HepG2 (cell line): ENCODE results near the gene SPRYD3. TPM values are rescaled to one million over a fixed set of nuclear protein-coding genes. Genes with fewer than 3 reads are reported as not detected.

Source experiments
- AHR ChIP-seq: IDR thresholded peaks from 2 replicates; pipeline ENCODE4 v1.6.1; 2018; ENCODE audit warnings: missing genetic modification reagents, missing compliant biosample characterization
- BHLHE40 ChIP-seq: IDR thresholded peaks from 2 replicates; pipeline ENCODE4 v1.6.1; 2011; ENCODE audit warnings: low read length, improper control_type of control experiment
- FLYWCH1 ChIP-seq: sonication (generic); formaldehyde crosslinking; IDR thresholded peaks from 2 replicates; pipeline ENCODE4 v1.8.1; 2023; ENCODE audit warnings: mild to moderate bottlenecking, missing genetic modification reagents
- FOXA3 ChIP-seq: IDR thresholded peaks from 2 replicates; pipeline ENCODE4 v1.6.1; 2016; ENCODE audit warnings: missing genetic modification reagents, missing compliant biosample characterization
- LCORL ChIP-seq, 2 experiments: fragments of 450-650 bp in 1 of 2; sonication (generic) in 1 of 2; formaldehyde crosslinking in 1 of 2; IDR thresholded peaks; 2 replicates each; pipeline versions ENCODE4 v1.5.0 to v1.6.1; 2017 to 2020; ENCODE audit warnings: antibody characterized with exemption in 1 of 2, missing genetic modification reagents in 1 of 2
- NR1H2 ChIP-seq: sonication (generic); formaldehyde crosslinking; IDR thresholded peaks from 2 replicates; pipeline ENCODE4 v1.8.1; 2022; ENCODE audit warnings: low read depth, missing genetic modification reagents, borderline replicate concordance
- ZBTB1 ChIP-seq: sonication (generic); formaldehyde crosslinking; IDR thresholded peaks from 2 replicates; pipeline ENCODE4 v1.4.0; 2020; ENCODE audit warnings: missing genetic modification reagents, borderline replicate concordance
- ZFAT ChIP-seq: sonication (generic); formaldehyde crosslinking; conservative IDR thresholded peaks from 2 replicates; pipeline ENCODE4 v1.8.1; 2023; ENCODE audit warnings: missing genetic modification reagents, inconsistent platforms
- ZMYM3 ChIP-seq: sonication (generic); formaldehyde crosslinking; IDR thresholded peaks from 2 replicates; pipeline ENCODE4 v1.5.1; 2020; ENCODE audit warnings: mild to moderate bottlenecking, missing genetic modification reagents
- ZNF337 ChIP-seq: sonication (generic); formaldehyde crosslinking; IDR thresholded peaks from 2 replicates; pipeline ENCODE4 v1.5.1; 2020; ENCODE audit warnings: missing genetic modification reagents, low read depth, mild to moderate bottlenecking, borderline replicate concordance
- ZNF652 ChIP-seq: IDR thresholded peaks from 2 replicates; pipeline ENCODE4 v1.6.1; 2016; ENCODE audit warnings: low read depth, borderline replicate concordance
- ZNF781 ChIP-seq: sonication (generic); formaldehyde crosslinking; IDR thresholded peaks from 2 replicates; pipeline ENCODE4 v1.5.1; 2020; ENCODE audit warnings: borderline replicate concordance, mild to moderate bottlenecking, missing genetic modification reagents; ENCODE audit errors: not compliant biosample characterization
- ZNF883 ChIP-seq: sonication (generic); formaldehyde crosslinking; IDR thresholded peaks from 2 replicates; pipeline ENCODE4 v1.5.1; 2020; ENCODE audit warnings: mild to moderate bottlenecking, missing genetic modification reagents; ENCODE audit errors: not compliant biosample characterization
- ZSCAN31 ChIP-seq: sonication (generic); formaldehyde crosslinking; IDR thresholded peaks from 2 replicates; pipeline ENCODE4 v1.5.0; 2020; ENCODE audit warnings: low read depth, mild to moderate bottlenecking, missing genetic modification reagents
- polyA plus RNA-seq, 8 experiments: library from polyadenylated mRNA; depleted of rRNA in 3 of 8; stranded (reverse) in 7 of 8; unstranded in 1 of 8; fragments of >200 nt; fragmentation: Illumina TruSeq in 4 of 8; extraction: Trizol in 4 of 8; gene quantifications; 2 replicates each; pipeline versions ENCODE4 v1.2.1 to v1.2.3, GENCODE V29; 2011 to 2016; ENCODE audit warnings: low read depth in 4 of 8, missing spikeins in 1 of 8, mixed read lengths in 1 of 8; ENCODE audit not compliant: insufficient read depth in 1 of 8
- total RNA-seq, 5 experiments: library from RNA; depleted of rRNA; stranded (reverse); fragments of >200 nt; fragmentation: Illumina TruSeq; extraction: Trizol; gene quantifications; 2 replicates each; pipeline ENCODE4 v1.2.3, GENCODE V29; 2016; ENCODE audit warnings: low read depth in 1 of 5
- TF ChIP-seq, protein P1 (sequence below): sonication (generic); formaldehyde crosslinking; IDR thresholded peaks from 2 replicates; pipeline ENCODE4 v1.5.1; 2020; ENCODE audit warnings: mild to moderate bottlenecking, missing genetic modification reagents, borderline replicate concordance
- TF ChIP-seq, protein P2 (sequence below): IDR thresholded peaks from 2 replicates; pipeline ENCODE4 v1.6.1; 2018; ENCODE audit warnings: missing genetic modification reagents
- TF ChIP-seq, protein P3 (sequence below): sonication (generic); formaldehyde crosslinking; IDR thresholded peaks from 2 replicates; pipeline ENCODE4 v1.8.0; 2022; ENCODE audit warnings: mild to moderate bottlenecking, missing genetic modification reagents
- TF ChIP-seq, protein P4 (sequence below): sonication (generic); formaldehyde crosslinking; IDR thresholded peaks from 2 replicates; pipeline ENCODE4 v1.9.0; 2022; ENCODE audit warnings: missing genetic modification reagents, mild to moderate bottlenecking, borderline replicate concordance

SPRYD3 gene
- total and polyA plus RNA-seq, 2 of the 13 experiments (the other 11 are each of a cell fraction or from before 2014, with no cell fraction given), result 9.0 to 9.2 TPM

DNA sequence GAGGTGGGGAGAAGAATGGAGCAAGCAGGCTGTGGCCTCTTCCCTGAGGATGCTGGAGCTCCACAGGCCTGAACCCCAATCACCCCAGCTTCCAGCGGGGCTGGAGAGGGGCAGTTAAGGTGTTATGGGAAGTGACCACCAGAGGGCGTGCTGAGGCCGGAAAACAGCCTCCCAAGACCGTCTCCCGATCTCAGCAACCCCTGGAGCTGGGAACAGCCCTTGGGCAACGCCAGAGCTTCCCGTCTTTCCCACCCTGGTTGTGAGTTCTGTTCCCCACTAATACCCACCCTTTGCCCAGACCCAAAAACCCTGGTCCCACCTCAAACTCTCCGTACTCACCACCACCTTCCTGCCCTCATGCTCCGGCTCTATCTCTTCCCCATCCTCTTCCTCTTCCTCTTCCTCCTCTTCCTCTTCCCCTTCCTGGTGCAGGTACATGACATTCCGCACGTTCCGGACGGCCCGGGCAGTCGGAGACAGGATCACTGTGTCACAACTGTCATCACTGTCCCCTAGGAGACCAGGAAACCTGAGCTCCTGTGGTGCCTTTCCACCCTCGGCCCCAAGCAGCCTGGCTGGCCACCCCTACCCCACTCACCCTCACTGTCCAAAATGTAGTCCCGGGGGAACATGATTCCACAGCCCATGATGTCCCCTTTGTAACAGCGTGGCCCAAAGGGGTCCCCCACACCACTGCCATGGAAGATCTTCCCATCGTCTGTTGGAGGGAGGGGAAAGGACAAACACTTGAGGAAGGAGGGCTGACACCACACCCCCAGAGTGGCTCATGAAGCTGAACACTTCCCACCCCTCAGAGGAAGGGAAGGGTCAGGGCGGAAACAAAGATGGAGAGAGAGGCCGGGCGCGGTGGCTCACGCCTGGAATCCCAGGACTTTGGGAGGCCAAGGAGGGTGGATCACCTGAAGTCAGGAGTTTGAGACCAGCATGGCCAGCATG is 12.9 kb downstream of the SPRYD3 start (continued):
- TF ChIP-seq ZNF883 (CRISPR knock-in tag) (peak; percentile 47), LCORL (IDR thresholded peaks at IDR 0.05) (no peak), LCORL (CRISPR knock-in tag; IDR thresholded peaks at IDR 0.05) (peak; percentile 60; the same call in 1 of the 2 replicates), FLYWCH1 (CRISPR knock-in tag) (no peak), NR1H2 (CRISPR knock-in tag) (no peak), ZBTB1 (no peak), FOXA3 (CRISPR knock-in tag) (no peak), AHR (CRISPR knock-in tag) (no peak), ZMYM3 (CRISPR knock-in tag) (no peak), ZFAT (CRISPR knock-in tag) (no peak), ZNF337 (CRISPR knock-in tag) (no peak), ZNF781 (CRISPR knock-in tag) (peak; percentile 43), ZSCAN31 (0 out of 2 replicates have a peak, but pooled peaks have one; percentile 28), ZNF652 (CRISPR knock-in tag) (no peak), BHLHE40 (no peak)
- TF ChIP-seq, protein P1, sequence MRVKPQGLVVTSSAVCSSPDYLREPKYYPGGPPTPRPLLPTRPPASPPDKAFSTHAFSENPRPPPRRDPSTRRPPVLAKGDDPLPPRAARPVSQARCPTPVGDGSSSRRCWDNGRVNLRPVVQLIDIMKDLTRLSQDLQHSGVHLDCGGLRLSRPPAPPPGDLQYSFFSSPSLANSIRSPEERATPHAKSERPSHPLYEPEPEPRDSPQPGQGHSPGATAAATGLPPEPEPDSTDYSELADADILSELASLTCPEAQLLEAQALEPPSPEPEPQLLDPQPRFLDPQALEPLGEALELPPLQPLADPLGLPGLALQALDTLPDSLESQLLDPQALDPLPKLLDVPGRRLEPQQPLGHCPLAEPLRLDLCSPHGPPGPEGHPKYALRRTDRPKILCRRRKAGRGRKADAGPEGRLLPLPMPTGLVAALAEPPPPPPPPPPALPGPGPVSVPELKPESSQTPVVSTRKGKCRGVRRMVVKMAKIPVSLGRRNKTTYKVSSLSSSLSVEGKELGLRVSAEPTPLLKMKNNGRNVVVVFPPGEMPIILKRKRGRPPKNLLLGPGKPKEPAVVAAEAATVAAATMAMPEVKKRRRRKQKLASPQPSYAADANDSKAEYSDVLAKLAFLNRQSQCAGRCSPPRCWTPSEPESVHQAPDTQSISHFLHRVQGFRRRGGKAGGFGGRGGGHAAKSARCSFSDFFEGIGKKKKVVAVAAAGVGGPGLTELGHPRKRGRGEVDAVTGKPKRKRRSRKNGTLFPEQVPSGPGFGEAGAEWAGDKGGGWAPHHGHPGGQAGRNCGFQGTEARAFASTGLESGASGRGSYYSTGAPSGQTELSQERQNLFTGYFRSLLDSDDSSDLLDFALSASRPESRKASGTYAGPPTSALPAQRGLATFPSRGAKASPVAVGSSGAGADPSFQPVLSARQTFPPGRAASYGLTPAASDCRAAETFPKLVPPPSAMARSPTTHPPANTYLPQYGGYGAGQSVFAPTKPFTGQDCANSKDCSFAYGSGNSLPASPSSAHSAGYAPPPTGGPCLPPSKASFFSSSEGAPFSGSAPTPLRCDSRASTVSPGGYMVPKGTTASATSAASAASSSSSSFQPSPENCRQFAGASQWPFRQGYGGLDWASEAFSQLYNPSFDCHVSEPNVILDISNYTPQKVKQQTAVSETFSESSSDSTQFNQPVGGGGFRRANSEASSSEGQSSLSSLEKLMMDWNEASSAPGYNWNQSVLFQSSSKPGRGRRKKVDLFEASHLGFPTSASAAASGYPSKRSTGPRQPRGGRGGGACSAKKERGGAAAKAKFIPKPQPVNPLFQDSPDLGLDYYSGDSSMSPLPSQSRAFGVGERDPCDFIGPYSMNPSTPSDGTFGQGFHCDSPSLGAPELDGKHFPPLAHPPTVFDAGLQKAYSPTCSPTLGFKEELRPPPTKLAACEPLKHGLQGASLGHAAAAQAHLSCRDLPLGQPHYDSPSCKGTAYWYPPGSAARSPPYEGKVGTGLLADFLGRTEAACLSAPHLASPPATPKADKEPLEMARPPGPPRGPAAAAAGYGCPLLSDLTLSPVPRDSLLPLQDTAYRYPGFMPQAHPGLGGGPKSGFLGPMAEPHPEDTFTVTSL, result no peak
- TF ChIP-seq, protein P2, sequence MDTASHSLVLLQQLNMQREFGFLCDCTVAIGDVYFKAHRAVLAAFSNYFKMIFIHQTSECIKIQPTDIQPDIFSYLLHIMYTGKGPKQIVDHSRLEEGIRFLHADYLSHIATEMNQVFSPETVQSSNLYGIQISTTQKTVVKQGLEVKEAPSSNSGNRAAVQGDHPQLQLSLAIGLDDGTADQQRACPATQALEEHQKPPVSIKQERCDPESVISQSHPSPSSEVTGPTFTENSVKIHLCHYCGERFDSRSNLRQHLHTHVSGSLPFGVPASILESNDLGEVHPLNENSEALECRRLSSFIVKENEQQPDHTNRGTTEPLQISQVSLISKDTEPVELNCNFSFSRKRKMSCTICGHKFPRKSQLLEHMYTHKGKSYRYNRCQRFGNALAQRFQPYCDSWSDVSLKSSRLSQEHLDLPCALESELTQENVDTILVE (CRISPR knock-in tag), result no peak
- TF ChIP-seq, protein P3, sequence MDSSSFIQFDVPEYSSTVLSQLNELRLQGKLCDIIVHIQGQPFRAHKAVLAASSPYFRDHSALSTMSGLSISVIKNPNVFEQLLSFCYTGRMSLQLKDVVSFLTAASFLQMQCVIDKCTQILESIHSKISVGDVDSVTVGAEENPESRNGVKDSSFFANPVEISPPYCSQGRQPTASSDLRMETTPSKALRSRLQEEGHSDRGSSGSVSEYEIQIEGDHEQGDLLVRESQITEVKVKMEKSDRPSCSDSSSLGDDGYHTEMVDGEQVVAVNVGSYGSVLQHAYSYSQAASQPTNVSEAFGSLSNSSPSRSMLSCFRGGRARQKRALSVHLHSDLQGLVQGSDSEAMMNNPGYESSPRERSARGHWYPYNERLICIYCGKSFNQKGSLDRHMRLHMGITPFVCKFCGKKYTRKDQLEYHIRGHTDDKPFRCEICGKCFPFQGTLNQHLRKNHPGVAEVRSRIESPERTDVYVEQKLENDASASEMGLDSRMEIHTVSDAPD (CRISPR knock-in tag), result no peak
- TF ChIP-seq, protein P4, sequence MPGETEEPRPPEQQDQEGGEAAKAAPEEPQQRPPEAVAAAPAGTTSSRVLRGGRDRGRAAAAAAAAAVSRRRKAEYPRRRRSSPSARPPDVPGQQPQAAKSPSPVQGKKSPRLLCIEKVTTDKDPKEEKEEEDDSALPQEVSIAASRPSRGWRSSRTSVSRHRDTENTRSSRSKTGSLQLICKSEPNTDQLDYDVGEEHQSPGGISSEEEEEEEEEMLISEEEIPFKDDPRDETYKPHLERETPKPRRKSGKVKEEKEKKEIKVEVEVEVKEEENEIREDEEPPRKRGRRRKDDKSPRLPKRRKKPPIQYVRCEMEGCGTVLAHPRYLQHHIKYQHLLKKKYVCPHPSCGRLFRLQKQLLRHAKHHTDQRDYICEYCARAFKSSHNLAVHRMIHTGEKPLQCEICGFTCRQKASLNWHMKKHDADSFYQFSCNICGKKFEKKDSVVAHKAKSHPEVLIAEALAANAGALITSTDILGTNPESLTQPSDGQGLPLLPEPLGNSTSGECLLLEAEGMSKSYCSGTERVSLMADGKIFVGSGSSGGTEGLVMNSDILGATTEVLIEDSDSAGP (CRISPR knock-in tag), result peak; percentile 73; the same call in 1 of the 2 replicates
- TF ChIP-seq, all 625 proteins: peak for 48
